HCEC 1CT (cell line): Measurements from ENCODE around the gene DBH.

Source experiments
- DNase-seq: peaks from one replicate; pipeline ENCODE4 v3.0.0-alpha.2; 2017

DBH gene

DNA sequence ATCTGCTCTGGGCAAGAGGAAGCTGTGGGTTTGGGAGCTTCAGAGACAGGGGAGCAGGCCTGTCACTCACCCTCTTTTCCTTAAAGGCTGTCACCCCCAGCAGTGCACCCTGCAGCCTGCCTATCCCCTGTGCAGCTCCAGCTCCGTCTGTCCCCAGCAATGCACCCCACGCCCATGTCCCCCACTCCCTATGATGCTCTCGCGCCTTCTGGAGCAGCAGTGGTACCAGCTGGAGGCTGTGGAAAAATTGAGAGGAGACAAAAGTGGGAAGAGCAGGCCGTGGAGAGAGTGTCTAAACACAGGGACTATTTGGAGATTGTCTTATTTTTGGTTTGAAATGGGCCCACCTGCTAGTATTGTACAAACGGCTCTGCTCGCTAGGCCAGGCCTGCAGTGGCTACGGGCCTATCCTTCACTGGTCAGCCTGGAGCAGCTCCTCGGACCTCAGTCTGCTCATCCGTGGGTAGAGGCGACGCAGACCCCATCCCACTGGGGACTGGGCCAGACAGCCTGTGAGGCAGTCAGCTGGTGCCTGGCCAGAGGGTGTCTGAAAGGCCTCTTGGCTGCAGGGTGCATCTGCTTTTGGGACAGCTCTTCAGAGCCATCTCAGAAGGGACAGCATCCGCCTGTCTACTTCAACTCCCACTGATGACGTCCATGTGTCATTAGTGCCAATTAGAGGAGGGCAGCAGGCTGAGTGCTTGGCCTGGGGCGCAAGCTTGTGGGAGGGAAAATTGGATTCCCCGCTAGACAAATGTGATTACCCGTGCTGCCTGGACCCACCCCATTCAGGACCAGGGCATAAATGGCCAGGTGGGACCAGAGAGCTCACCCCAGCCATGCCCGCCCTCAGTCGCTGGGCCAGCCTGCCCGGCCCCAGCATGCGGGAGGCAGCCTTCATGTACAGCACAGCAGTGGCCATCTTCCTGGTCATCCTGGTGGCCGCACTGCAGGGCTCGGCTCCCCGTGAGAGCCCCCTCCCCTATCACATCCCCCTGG is at the start of gene DBH:
Gene DBH (plus strand): TSS at position 831 of the 999 bp plus-strand sequence. CDS start 9 bp downstream, at position 840.
- no peak for DNase-seq

DNA sequence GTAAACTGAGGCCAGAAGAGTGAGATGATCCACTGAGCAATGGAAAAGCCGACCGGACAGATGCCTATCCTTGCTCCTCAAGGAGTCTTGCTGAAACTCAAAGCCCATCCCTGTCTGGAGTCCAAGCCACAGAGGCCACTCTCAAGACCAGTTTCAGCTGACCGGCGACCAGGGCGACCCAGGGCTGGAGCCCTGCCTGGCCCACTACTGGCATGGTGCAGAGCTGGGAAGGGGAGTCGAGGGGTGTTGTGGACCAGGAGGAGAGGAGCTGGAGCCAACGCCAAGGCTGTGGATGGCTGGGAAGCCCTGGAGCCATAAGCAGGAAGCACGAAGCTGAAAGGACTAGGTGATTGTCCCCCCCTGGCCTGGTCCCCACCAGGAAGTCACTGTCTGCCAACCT is 49.1 kb upstream of the DBH start:
- DNase-seq, result no peak

DNA sequence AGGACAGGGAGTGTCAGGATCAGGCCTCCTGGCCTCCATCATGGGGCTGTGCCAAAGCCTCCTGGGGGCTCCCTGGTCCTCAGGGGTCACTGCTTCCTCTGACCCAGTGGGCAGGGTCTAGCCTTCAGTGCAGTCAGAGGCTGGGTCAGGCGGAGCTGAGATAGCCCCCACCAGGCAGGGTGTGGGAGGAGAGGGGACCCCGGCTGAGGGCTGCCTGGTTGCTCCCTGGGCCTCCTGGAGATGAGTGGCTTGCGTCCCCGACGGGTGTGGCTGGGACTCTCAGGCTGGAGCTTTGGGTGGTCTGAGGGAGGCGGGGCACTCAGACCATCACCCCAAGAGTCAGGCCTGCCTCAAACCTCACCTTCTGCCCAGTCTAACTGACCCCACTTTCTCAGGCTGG is 48.7 kb upstream of the DBH start:
- no peak for DNase-seq

- DNase-seq, result no peak
These were observed 46.5 kb upstream of the DBH start for GRCh38 chr9:133589454-133590227.

DNA sequence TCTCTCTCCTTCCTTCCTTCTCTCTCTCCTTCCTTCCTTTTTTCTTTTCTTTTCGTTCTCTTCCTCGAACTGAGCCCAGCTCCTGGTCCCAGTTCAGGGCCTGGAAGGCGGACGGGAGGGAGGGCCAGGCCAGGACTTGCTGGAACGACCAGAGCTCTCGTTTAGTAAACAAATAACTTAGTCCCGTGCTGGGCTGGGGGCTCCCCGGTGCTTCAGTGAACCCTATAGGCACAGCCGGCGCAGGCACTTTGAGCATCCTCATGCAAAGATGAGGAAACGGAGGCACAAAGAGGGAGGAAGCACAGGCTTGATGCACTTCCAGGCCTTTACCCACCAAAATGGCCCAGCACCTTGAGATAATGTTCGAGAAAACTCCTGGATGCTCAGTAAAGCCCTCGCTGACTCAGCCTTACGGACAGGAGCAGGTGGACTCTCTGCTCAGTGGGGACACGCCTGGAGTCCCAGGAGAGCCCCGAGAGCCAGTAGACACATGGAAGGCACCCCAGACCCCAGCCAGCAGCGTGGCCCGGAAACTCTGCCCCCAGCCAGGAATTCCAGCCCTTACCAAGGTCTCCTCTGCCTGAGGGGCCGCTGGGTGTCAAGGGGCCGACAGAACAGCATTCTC is 45.8 kb upstream of the DBH start:
- DNase-seq, result no peak

- DNase-seq, result no peak
These were observed 44.9 kb upstream of the DBH start for GRCh38 chr9:133591116-133591910.

GRCh38 chr9:133591985-133592384 is 44.2 kb upstream of the DBH start:
- DNase-seq, result no peak

DNA sequence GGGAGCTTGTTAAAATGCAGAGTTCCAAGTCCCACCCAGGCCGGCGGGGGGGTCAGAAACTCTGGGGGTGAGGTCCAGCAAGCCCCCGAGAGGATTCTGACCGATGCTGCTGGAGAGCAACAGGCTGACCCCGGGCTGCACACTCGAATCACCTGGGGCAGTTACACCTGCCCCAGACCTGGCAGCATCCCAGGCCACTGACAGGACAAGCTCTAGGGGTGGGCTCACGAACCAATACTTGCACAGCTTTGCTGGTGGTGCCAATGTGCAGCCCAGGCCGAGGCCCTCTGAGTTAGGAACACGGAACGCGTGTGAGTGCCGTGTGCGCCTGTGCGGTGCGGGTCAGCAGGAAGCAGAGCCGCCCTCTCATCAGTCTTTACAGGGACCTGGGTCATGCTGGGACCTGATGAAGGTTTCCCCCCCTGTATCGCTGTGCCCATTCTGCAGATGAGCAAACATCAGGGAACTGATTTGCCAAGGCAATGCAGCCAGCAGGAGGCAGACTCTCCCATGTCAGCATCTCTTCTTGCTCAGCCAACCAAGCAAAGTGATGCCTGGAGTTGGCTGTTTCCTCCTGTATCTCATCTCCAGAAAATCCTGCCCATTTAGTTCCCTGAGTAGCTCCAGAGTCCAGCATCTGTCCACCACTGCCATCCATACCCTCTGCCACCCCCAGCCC is 43.3 kb upstream of the DBH start:
- DNase-seq, result no peak

GRCh38 chr9:133593587-133594253 is 42.4 kb upstream of the DBH start:
- DNase-seq, result no peak

DNA sequence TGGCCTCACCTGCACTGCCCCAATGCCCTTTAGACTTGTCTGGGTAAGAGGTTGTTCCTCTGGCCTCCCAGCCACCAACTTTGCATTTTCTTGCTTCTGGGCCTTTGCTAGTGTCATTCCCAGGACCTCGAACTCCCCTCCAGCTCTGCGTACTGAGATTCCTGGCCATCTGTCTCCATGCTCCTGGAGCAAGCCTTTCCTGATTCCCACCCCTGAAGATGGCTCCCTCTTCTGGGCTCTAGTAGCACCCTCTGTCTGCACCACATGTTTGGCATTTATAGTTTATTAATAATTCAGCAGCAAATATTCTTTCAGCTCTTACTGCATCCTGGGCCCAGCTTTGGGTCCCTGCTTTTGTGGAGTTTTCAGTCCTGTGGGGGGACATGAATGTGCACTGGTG is 41.9 kb upstream of the DBH start:
- DNase-seq, result no peak

GRCh38 chr9:133595910-133596309 is 40.3 kb upstream of the DBH start:
- no peak for DNase-seq

GRCh38 chr9:133597316-133597957 is 38.7 kb upstream of the DBH start:
- DNase-seq, result no peak

DNA sequence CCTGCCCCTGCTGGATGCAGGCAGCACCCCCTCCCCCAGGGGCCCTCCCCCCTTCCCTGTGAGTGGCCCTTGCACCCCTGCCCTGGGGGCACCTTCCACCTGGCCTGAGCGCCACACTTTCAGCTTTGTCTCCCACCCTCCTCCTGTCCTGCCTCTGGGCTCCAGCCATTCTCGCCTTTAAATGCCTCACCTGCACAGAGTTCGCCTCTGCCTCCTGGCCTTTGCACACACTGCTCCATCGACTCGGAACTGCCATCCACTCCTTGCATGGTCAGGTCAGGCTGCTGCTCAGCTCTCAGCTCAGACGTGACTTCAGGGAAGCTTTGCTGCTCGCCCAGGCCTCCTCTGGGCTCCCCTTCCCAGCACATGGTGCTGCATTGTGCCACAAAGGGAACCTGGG is 37.2 kb upstream of the DBH start:
- no peak for DNase-seq

DNA sequence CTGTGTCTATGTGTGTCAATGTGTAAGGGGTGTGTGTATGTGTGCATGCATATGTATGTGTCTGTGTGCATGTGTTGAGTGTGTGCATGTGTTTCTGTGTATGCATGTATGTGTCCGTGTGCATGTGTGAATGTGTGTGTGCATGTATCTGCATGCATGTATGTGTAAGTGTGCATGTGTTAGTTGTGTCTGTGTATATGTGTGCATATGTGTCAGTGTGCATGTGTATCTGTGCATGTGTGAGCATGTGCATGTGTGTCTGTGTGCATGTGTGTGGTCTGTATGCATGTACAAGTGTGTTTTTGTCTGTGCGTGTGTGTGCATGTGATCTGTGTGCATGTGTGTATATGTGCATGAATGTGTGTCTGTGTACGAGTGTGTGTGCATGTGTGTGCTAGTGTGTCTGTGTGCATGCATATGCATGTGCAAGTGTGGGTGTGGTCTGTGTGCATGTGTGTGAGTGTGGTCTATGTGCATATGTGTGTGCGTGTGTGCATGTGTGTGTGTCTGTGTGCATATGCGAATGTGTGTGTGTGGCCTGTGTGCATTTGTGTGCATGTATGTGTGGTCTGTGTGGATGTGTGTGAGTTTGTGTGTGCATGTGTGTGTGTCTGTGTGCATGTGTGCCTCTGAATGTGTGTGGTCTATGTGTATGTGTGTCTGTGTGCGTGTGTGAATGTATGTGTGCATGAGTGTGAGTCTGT is 36.5 kb upstream of the DBH start:
- DNase-seq, result no peak

- no peak for DNase-seq
These were observed 35.4 kb upstream of the DBH start for GRCh38 chr9:133600739-133601138.

- no peak for DNase-seq
These were observed 34.4 kb upstream of the DBH start for GRCh38 chr9:133601746-133602145.

- no peak for DNase-seq
These were observed 33.9 kb upstream of the DBH start for GRCh38 chr9:133602277-133602676.

DNA sequence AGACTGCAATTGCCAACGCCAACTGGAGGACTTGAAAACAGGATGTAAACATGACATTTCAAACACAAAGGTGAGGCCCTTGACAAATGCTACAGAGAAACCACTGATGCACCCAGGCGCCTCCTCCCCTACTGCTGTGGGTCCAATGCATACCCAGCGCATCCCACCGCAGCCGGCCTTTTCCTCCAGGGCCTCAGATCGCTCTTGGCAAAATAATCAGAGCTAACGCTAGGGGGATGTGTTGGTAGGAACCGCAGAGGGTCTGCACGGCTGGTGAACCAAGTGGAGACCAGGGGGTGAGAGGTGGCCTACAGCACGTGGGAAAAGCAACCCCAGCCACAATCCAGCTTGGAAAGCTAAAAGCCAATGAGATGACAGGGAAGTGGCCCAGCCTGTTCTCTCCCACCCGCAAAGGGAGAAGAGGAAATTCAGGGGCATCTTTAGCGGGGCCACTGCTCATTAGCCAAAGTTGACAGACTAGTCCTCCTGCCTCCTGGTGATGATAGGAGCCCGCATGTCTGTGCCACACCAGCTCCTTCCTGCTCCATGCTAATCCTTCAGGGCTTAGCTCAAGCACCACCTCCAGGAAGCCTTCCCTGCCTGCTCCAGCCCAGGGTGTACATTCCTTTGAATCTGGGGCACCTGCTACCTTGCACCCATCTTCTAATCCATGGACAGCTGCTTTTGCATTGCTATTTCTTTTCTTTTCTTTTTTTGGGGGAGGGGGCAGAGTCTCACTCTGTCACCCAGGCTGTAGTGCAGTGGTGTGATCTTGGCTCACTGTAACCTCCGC is 32.8 kb upstream of the DBH start:
- no peak for DNase-seq

- DNase-seq, result no peak
These were observed 31.9 kb upstream of the DBH start for GRCh38 chr9:133604214-133604613.
